SU-DHL-6 (cell line): Measurements from ENCODE around the gene EYA3.

ENCODE experiments used
- H2AFZ ChIP-seq: fragments of 200-600 bp; sonication (generic); 2 replicates; pipeline ENCODE4 v1.6.1; 2014; ENCODE audit warnings: low read depth, mild to moderate bottlenecking, moderate library complexity, mixed read lengths, antibody characterized with exemption, low read length; ENCODE audit not compliant: severe bottlenecking
- H3F3A ChIP-seq: fragments of 200-600 bp; shearing (Covaris generic); 2 replicates; pipeline ENCODE4 v1.6.0; 2016; ENCODE audit warnings: antibody characterized with exemption, mild to moderate bottlenecking; ENCODE audit not compliant: insufficient read depth
- H3K27ac ChIP-seq: fragments of 200-600 bp; sonication (generic); 2 replicates; pipeline ENCODE4 v1.5.1; 2016; ENCODE audit warnings: low read depth, mild to moderate bottlenecking, low read length, moderate library complexity, mixed read lengths
- H3K27me3 ChIP-seq: fragments of 200-600 bp; sonication (generic), shearing (Covaris generic); 2 replicates; pipeline ENCODE4 v1.6.0; 2014; ENCODE audit warnings: mild to moderate bottlenecking, low read length
- H3K36me3 ChIP-seq: fragments of 200-600 bp; sonication (generic); 2 replicates; pipeline ENCODE4 v1.6.1; 2014; ENCODE audit warnings: mild to moderate bottlenecking, low read length, mixed read lengths
- H3K4me2 ChIP-seq: fragments of 300-600, 200-600 bp; shearing (Covaris generic), sonication (generic); 2 replicates; pipeline ENCODE4 v1.6.0; 2014; ENCODE audit warnings: low read length, low read depth, mild to moderate bottlenecking; ENCODE audit not compliant: poor library complexity, severe bottlenecking
- H3K4me3 ChIP-seq: fragments of 200-600 bp; sonication (generic); 2 replicates; pipeline ENCODE4 v1.5.1; 2014; ENCODE audit warnings: antibody characterized with exemption, low read length, mild to moderate bottlenecking, mixed read lengths; ENCODE audit not compliant: insufficient read depth, poor library complexity, severe bottlenecking
- H3K79me2 ChIP-seq: fragments of 200-600 bp; sonication (generic); 2 replicates; pipeline ENCODE4 v1.6.1; 2014; ENCODE audit warnings: mild to moderate bottlenecking, low read length, moderate library complexity; ENCODE audit not compliant: insufficient read depth
- H3K9ac ChIP-seq: fragments of 200-600 bp; sonication (generic); 2 replicates; pipeline ENCODE4 v1.7.0; 2014; ENCODE audit warnings: mild to moderate bottlenecking, low read length
- H3K9me2 ChIP-seq: fragments of 200-600 bp; sonication (generic); replicated peaks from 2 replicates; pipeline ENCODE4 v1.6.1; 2014; ENCODE audit warnings: low read length; ENCODE audit not compliant: insufficient read depth
- H3K9me3 ChIP-seq: fragments of 200-600 bp; sonication (generic); 2 replicates; pipeline ENCODE4 v1.6.1; 2014; ENCODE audit warnings: low read length, mixed read lengths; ENCODE audit not compliant: insufficient read depth
- H4K20me1 ChIP-seq: fragments of 200-600 bp; sonication (generic); 2 replicates; pipeline ENCODE4 v1.6.1; 2014; ENCODE audit warnings: low read depth, mild to moderate bottlenecking, antibody characterized with exemption, low read length, moderate library complexity, mixed read lengths
- EZH2phosphoT487 ChIP-seq: fragments of 200-600 bp; sonication (generic), shearing (Covaris generic); conservative IDR thresholded peaks from 2 replicates; pipeline ENCODE4 v1.6.1; 2018; ENCODE audit warnings: mild to moderate bottlenecking, antibody characterized with exemption, low read length, moderate library complexity, mixed read lengths
- TF ChIP-seq, protein P1 (sequence below): fragments of 200-600 bp; sonication (generic); IDR thresholded peaks from one replicate; pipeline ENCODE4 v1.5.1; 2017; ENCODE audit warnings: antibody characterized with exemption, mild to moderate bottlenecking, low read length, moderate library complexity; ENCODE audit not compliant: insufficient read depth, poor library complexity, severe bottlenecking

EYA3 gene

GRCh38 chr1:27935721-27936120 lies 152.7 kb downstream of the EYA3 start:
- Histone ChIP-seq H3K9me2 (no peaks in the 10 kb centered on the region), H3K9me3 (no peaks in the 10 kb centered on the region), H3K27ac (no peak overlapping the region), H3K36me3 (no peaks in the 10 kb centered on the region), H2AFZ (no peak overlapping the region), H3F3A (no peaks in the 10 kb centered on the region), H4K20me1 (no peaks in the 10 kb centered on the region), H3K27me3 (no peaks in the 10 kb centered on the region), H3K4me3 (no peak overlapping the region), H3K79me2 (no peaks in the 10 kb centered on the region), H3K4me2 (no peak overlapping the region), H3K9ac (no peak overlapping the region)
- TF ChIP-seq, protein P1, sequence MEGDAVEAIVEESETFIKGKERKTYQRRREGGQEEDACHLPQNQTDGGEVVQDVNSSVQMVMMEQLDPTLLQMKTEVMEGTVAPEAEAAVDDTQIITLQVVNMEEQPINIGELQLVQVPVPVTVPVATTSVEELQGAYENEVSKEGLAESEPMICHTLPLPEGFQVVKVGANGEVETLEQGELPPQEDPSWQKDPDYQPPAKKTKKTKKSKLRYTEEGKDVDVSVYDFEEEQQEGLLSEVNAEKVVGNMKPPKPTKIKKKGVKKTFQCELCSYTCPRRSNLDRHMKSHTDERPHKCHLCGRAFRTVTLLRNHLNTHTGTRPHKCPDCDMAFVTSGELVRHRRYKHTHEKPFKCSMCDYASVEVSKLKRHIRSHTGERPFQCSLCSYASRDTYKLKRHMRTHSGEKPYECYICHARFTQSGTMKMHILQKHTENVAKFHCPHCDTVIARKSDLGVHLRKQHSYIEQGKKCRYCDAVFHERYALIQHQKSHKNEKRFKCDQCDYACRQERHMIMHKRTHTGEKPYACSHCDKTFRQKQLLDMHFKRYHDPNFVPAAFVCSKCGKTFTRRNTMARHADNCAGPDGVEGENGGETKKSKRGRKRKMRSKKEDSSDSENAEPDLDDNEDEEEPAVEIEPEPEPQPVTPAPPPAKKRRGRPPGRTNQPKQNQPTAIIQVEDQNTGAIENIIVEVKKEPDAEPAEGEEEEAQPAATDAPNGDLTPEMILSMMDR = no peak
- TF ChIP-seq EZH2phosphoT487 = no peak

- H3K9ac ChIP-seq = no peak within 1 kb of the TSS
- no peaks in the 10 kb centered on the region for H3K27me3 ChIP-seq
- H3K27ac ChIP-seq = no peak within 1 kb of the TSS
- H3F3A ChIP-seq = no peaks in the 10 kb centered on the region
- no peaks in the 10 kb centered on the region for H3K9me2 ChIP-seq
- no peak for TF ChIP-seq EZH2phosphoT487
- TF ChIP-seq, protein P1 = no peak
- no peaks in the 10 kb centered on the region for H3K9me3 ChIP-seq
- H3K79me2 ChIP-seq = no peaks in the 10 kb centered on the region
- no peak within 1 kb of the TSS for H2AFZ ChIP-seq
- H4K20me1 ChIP-seq = no peaks in the 10 kb centered on the region
- no peak within 1 kb of the TSS for H3K4me2 ChIP-seq
- H3K4me3 ChIP-seq = no peak within 1 kb of the TSS
- no peaks in the 10 kb centered on the region for H3K36me3 ChIP-seq
Observed at GRCh38 chr1:27934818-27935549, 153.4 kb downstream of the EYA3 start, which contains the start of gene SMPDL3B. SMPDL3B (plus strand) TSS chr1:27935000; CDS start chr1:27935184, 184 bp downstream.

DNA sequence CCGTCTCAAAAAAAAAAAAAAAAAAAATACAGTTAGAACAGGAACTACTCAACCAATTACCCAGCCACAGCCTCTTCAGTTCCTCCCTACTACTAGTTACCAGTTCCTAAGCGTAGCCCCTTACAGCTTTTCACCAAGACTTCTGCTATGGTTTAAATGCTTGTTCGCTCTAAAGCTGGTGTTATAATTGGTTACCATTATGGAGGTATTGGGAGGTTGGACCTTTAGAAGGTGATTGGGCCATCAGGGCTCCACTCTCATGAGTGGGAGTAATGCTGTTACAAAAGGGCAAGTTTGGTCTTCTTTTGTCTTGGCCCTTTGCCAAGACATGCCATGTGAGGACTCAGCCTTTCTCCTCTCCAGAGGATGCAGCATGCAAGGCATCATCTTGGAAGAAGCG lies 156.7 kb downstream of the EYA3 start:
- H3K9me2 ChIP-seq = no peaks in the 10 kb centered on the region
- no peak overlapping the region for H3K4me3 ChIP-seq
- H3K9ac ChIP-seq = no peak overlapping the region
- H3K36me3 ChIP-seq = no peaks in the 10 kb centered on the region
- H3K27me3 ChIP-seq = no peaks in the 10 kb centered on the region
- H4K20me1 ChIP-seq = no peaks in the 10 kb centered on the region
- no peaks in the 10 kb centered on the region for H3K79me2 ChIP-seq
- no peak overlapping the region for H3K4me2 ChIP-seq
- H3F3A ChIP-seq = no peaks in the 10 kb centered on the region
- TF ChIP-seq, protein P1 = no peak
- H2AFZ ChIP-seq = no peak overlapping the region
- no peaks in the 10 kb centered on the region for H3K9me3 ChIP-seq
- H3K27ac ChIP-seq = no peak overlapping the region
